SU-DHL-6 (cell line): Measurements from ENCODE around the gene NCOA5.

Experiments
- H2AFZ ChIP-seq: fragments of 200-600 bp; sonication (generic); 2 replicates; pipeline ENCODE4 v1.6.1; 2014; ENCODE audit warnings: low read depth, mild to moderate bottlenecking, moderate library complexity, mixed read lengths, antibody characterized with exemption, low read length; ENCODE audit not compliant: severe bottlenecking
- H3F3A ChIP-seq: fragments of 200-600 bp; shearing (Covaris generic); 2 replicates; pipeline ENCODE4 v1.6.0; 2016; ENCODE audit warnings: antibody characterized with exemption, mild to moderate bottlenecking; ENCODE audit not compliant: insufficient read depth
- H3K27ac ChIP-seq: fragments of 200-600 bp; sonication (generic); 2 replicates; pipeline ENCODE4 v1.5.1; 2016; ENCODE audit warnings: low read depth, mild to moderate bottlenecking, low read length, moderate library complexity, mixed read lengths
- H3K27me3 ChIP-seq: fragments of 200-600 bp; sonication (generic), shearing (Covaris generic); 2 replicates; pipeline ENCODE4 v1.6.0; 2014; ENCODE audit warnings: mild to moderate bottlenecking, low read length
- H3K36me3 ChIP-seq: fragments of 200-600 bp; sonication (generic); 2 replicates; pipeline ENCODE4 v1.6.1; 2014; ENCODE audit warnings: mild to moderate bottlenecking, low read length, mixed read lengths
- H3K4me2 ChIP-seq: fragments of 300-600, 200-600 bp; shearing (Covaris generic), sonication (generic); 2 replicates; pipeline ENCODE4 v1.6.0; 2014; ENCODE audit warnings: low read length, low read depth, mild to moderate bottlenecking; ENCODE audit not compliant: poor library complexity, severe bottlenecking
- H3K4me3 ChIP-seq: fragments of 200-600 bp; sonication (generic); 2 replicates; pipeline ENCODE4 v1.5.1; 2014; ENCODE audit warnings: antibody characterized with exemption, low read length, mild to moderate bottlenecking, mixed read lengths; ENCODE audit not compliant: insufficient read depth, poor library complexity, severe bottlenecking
- H3K79me2 ChIP-seq: fragments of 200-600 bp; sonication (generic); 2 replicates; pipeline ENCODE4 v1.6.1; 2014; ENCODE audit warnings: mild to moderate bottlenecking, low read length, moderate library complexity; ENCODE audit not compliant: insufficient read depth
- H3K9ac ChIP-seq: fragments of 200-600 bp; sonication (generic); 2 replicates; pipeline ENCODE4 v1.7.0; 2014; ENCODE audit warnings: mild to moderate bottlenecking, low read length
- H3K9me2 ChIP-seq: fragments of 200-600 bp; sonication (generic); replicated peaks from 2 replicates; pipeline ENCODE4 v1.6.1; 2014; ENCODE audit warnings: low read length; ENCODE audit not compliant: insufficient read depth
- H3K9me3 ChIP-seq: fragments of 200-600 bp; sonication (generic); 2 replicates; pipeline ENCODE4 v1.6.1; 2014; ENCODE audit warnings: low read length, mixed read lengths; ENCODE audit not compliant: insufficient read depth
- H4K20me1 ChIP-seq: fragments of 200-600 bp; sonication (generic); 2 replicates; pipeline ENCODE4 v1.6.1; 2014; ENCODE audit warnings: low read depth, mild to moderate bottlenecking, antibody characterized with exemption, low read length, moderate library complexity, mixed read lengths
- EZH2phosphoT487 ChIP-seq: fragments of 200-600 bp; sonication (generic), shearing (Covaris generic); conservative IDR thresholded peaks from 2 replicates; pipeline ENCODE4 v1.6.1; 2018; ENCODE audit warnings: mild to moderate bottlenecking, antibody characterized with exemption, low read length, moderate library complexity, mixed read lengths
- TF ChIP-seq, protein P1 (sequence below): fragments of 200-600 bp; sonication (generic); IDR thresholded peaks from one replicate; pipeline ENCODE4 v1.5.1; 2017; ENCODE audit warnings: antibody characterized with exemption, mild to moderate bottlenecking, low read length, moderate library complexity; ENCODE audit not compliant: insufficient read depth, poor library complexity, severe bottlenecking

Gene NCOA5

DNA sequence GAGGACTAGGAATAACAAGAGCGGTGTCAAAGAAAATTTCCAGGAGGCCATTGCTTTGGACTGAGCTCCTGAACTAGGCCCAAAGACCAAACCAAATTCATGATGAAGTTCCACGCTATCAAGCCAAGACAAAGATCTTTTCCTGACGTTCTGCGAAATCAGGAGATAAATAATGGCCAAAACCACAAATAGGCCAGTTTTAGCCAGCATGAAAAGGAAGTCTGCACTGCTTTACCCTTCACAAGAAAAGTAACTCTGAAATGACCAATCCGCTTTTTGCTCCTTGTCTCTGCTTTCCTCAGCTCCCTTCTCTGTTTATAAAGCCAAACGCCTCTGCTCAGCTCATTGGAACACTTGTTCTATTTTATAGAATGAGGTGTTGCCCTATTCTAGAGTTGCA lies 6.7 kb downstream of the NCOA5 start:
- peaks cover 97% of the 10 kb centered on the region for H3K79me2 ChIP-seq
- H3K27ac ChIP-seq, result no peak overlapping the region
- TF ChIP-seq EZH2phosphoT487, result no peak
- TF ChIP-seq, protein P1, sequence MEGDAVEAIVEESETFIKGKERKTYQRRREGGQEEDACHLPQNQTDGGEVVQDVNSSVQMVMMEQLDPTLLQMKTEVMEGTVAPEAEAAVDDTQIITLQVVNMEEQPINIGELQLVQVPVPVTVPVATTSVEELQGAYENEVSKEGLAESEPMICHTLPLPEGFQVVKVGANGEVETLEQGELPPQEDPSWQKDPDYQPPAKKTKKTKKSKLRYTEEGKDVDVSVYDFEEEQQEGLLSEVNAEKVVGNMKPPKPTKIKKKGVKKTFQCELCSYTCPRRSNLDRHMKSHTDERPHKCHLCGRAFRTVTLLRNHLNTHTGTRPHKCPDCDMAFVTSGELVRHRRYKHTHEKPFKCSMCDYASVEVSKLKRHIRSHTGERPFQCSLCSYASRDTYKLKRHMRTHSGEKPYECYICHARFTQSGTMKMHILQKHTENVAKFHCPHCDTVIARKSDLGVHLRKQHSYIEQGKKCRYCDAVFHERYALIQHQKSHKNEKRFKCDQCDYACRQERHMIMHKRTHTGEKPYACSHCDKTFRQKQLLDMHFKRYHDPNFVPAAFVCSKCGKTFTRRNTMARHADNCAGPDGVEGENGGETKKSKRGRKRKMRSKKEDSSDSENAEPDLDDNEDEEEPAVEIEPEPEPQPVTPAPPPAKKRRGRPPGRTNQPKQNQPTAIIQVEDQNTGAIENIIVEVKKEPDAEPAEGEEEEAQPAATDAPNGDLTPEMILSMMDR, result no peak
- H3K4me3 ChIP-seq, result no peak overlapping the region
- no peaks in the 10 kb centered on the region for H3K36me3 ChIP-seq
- no peaks in the 10 kb centered on the region for H3K27me3 ChIP-seq
- no peak overlapping the region for H2AFZ ChIP-seq
- H4K20me1 ChIP-seq, result peaks cover 68% of the 10 kb centered on the region
- H3K9me2 ChIP-seq, result no peaks in the 10 kb centered on the region
- H3F3A ChIP-seq, result peaks cover 2% of the 10 kb centered on the region; the same call in 1 of the 2 replicates
- no peak overlapping the region for H3K4me2 ChIP-seq
- H3K9me3 ChIP-seq, result no peaks in the 10 kb centered on the region
- no peak overlapping the region for H3K9ac ChIP-seq

DNA sequence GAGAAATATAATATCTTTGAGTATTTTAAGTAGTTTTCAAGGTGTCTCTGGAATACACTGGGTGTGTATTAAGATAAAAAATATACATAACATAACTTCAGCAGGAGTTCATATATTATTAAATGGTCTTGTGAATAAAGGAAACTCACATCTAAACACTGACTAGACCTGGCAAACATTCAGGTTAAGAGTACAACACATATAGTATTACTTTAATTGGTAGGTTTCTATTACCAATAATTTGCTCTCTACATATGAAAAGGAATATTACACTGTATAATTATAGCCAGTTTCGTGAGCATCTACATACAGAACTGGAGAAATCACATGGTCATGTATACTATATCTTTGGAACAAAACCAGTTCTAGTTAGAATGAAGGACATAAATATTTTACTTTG lies 8.7 kb downstream of the NCOA5 start:
- Histone ChIP-seq H3K4me3 (no peak overlapping the region), H3F3A (no peaks in the 10 kb centered on the region; the same call in 1 of the 2 replicates), H3K9ac (no peak overlapping the region), H3K4me2 (no peak overlapping the region), H3K79me2 (peaks cover 87% of the 10 kb centered on the region), H3K9me2 (no peaks in the 10 kb centered on the region), H3K9me3 (no peaks in the 10 kb centered on the region), H3K27ac (no peak overlapping the region), H3K36me3 (0 out of 2 replicates have a peak, but pooled peaks cover 7% of the 10 kb centered on the region), H2AFZ (no peak overlapping the region), H3K27me3 (no peaks in the 10 kb centered on the region), H4K20me1 (peaks cover 51% of the 10 kb centered on the region)
- TF ChIP-seq, protein P1, result no peak
- no peak for TF ChIP-seq EZH2phosphoT487

DNA sequence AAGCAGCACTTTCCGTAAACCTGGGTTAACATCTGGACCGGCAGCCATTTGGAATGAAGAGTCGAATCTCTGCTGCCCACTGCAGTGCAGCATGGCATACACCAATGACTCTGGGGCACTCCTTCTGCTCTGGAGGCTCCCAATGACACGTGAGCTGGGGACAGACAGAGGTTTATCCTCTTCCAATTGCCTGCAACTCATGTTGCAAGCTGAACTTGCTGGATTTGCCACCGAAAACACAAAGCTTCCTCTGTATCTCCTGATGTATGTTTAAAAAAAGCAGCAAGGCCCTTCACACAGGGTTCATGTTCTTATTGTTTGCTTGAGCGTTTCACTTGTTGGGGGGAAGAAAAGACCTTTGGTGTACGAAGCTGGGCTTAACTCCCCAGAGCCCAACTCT lies 10.8 kb downstream of the NCOA5 start:
- Histone ChIP-seq H3K36me3 (0 out of 2 replicates have a peak, but pooled peaks cover 7% of the 10 kb centered on the region), H3K4me3 (no peak overlapping the region), H3K9me2 (no peaks in the 10 kb centered on the region), H2AFZ (no peak overlapping the region), H3K27me3 (no peaks in the 10 kb centered on the region), H4K20me1 (peaks cover 39% of the 10 kb centered on the region), H3K4me2 (no peak overlapping the region), H3K79me2 (peaks cover 70% of the 10 kb centered on the region), H3K9ac (no peak overlapping the region), H3K27ac (no peak overlapping the region), H3K9me3 (no peaks in the 10 kb centered on the region), H3F3A (no peaks in the 10 kb centered on the region; the same call in 1 of the 2 replicates)
- TF ChIP-seq, protein P1, result no peak
- no peak for TF ChIP-seq EZH2phosphoT487
